ENCODE data around the gene LCLAT1. TPM values are rescaled to one million over a fixed set of nuclear protein-coding genes. Genes with fewer than 3 reads are reported as not detected.

LCLAT1 gene
- polyA plus RNA-seq, 1 donor (not counting 4 experiments of a cell fraction or from before 2014, with no cell fraction given): 17.1 TPM

DNA sequence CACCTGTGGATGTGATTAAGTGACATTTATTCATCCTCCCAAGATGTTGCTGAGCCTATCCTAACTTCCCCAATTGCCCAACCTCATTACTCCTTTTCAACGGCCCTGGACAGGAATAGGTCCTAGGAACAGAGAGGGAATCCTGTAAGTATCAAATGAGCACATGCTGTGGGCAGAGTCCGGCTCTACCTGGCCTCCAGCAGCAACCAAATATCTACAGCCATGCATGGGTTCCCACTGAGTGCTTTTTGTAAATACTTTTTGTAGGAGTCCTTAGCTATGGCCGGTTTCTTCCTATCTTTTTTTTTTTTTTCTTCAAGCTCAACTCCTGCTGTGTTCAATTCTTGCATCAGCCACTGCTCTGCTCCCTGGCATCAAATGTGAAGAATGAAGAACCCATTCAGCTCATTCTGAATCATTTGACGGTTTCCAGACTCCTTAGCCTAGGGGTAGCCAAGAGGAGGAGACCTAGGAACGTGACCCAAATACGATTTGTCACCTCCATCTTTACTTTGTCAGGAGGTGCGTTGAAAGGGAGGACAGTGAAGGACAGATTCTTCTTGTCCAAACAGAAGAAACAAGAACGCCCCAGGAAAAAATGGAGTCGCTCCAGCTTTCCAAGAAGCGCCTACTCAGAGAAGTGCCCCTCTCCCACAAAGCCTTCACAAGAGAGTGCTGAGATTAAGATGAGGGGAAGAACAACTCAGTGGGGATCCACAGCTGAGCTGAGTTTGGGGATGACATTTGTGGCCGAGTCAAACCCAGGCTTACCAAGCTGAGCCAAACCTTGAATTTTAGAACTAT is 46.7 kb upstream of the LCLAT1 start:
- DNase-seq (ENCODE audit: low read depth, low spot score) (no peak), FAIRE-seq (no peak)
- H3K4me2 ChIP-seq (ENCODE audit: control insufficient read depth, extremely low read depth, insufficient read depth, low read depth, low read length): no peak overlapping the region
- H3K4me1 ChIP-seq (ENCODE audit: control insufficient read depth, extremely low read depth, insufficient read depth, low read length): peaks cover 5% of the 10 kb centered on the region
- no peaks in the 10 kb centered on the region for H3K79me2 ChIP-seq (ENCODE audit: control insufficient read depth, insufficient read depth, low read length)
- no peaks in the 10 kb centered on the region for H4K20me1 ChIP-seq (ENCODE audit: control insufficient read depth, extremely low read depth, insufficient read depth, low read length)
- no peak overlapping the region for H3K4me3 ChIP-seq (ENCODE audit: control insufficient read depth in 2 of 3, extremely low read depth in 1 of 3, insufficient read depth in 2 of 3, low read depth in 1 of 3, low read length in 3 of 3)
- H3K9me1 ChIP-seq (ENCODE audit: control insufficient read depth, extremely low read depth, insufficient read depth, low read length): no peaks in the 10 kb centered on the region
- dilution Hi-C loops (cut with MboI; ENCODE audit: extremely low pct_ligation_motif_present, low sequenced_read_pairs): no loop called here
- H2AFZ ChIP-seq (ENCODE audit: control insufficient read depth, low read length): no peak overlapping the region
- no peak overlapping the region for H3K9ac ChIP-seq (ENCODE audit: control insufficient read depth, extremely low read depth, insufficient read depth, low read length)
- TF ChIP-seq EZH2 (IDR thresholded peaks at IDR 0.05; ENCODE audit: low read length) (no peak), CTCF (optimal IDR thresholded peaks at IDR 0.05 in 1 of 3, IDR thresholded peaks at IDR 0.05 in 1 of 3, conservative IDR thresholded peaks at IDR 0.05 in 1 of 3; ENCODE audit: extremely low read depth in 1 of 3, insufficient read depth in 2 of 3, low read length in 3 of 3) (no peak)
- H3K9me3 ChIP-seq (ENCODE audit: control insufficient read depth, low read depth, low read length): no peaks in the 10 kb centered on the region
- H3K27ac ChIP-seq (ENCODE audit: control insufficient read depth, insufficient read depth, low read length): no peak overlapping the region
- peaks cover 4% of the 10 kb centered on the region for H3K27me3 ChIP-seq (ENCODE audit: control insufficient read depth, extremely low read depth, insufficient read depth, low read length)
- H3K36me3 ChIP-seq (ENCODE audit: control insufficient read depth in 2 of 2, extremely low read depth in 1 of 2, insufficient read depth in 2 of 2, low read length in 2 of 2): no peaks in the 10 kb centered on the region

DNA sequence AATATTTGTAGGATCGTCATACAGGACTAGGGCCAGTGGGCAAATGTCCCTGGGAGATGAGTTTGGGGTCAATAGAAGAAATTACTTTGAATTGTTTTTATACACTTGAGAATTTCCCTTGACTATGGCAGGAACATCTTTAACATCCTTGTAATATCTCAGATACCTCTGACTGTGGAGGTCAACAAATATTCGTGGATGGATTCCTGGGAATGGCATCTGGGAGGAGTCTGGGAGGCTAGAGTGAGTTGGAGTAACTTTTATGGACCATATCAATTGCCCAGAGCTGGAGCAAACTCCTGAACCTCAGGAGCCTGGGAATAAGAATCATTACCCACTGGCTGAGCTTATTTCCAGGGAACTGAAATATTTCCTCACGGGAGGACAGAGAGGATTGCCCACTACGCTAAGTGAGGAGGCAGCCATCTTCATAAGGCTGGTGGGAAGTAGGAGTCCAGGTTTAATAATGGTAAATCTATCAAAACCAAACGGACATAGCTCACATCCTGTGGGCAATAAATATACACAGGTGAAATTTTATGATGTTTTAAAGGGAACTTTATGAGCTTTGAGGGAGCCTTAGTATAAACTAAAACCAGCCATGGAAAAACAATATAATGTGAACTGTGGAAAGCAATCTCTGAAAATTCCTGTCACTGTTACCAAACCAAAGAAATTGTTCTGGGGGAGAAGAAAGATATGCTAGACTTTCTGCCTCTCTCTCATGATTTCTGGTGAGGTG is 44.4 kb upstream of the LCLAT1 start:
- FAIRE-seq (no peak), DNase-seq (ENCODE audit: low read depth, low spot score) (no peak)
- dilution Hi-C loops (cut with MboI; ENCODE audit: extremely low pct_ligation_motif_present, low sequenced_read_pairs): no loop called here

More for the DNA sequence above, 44.4 kb upstream of the LCLAT1 start:
- no peak overlapping the region for H3K4me2 ChIP-seq (ENCODE audit: control insufficient read depth, extremely low read depth, insufficient read depth, low read depth, low read length)
- no peak overlapping the region for H3K4me3 ChIP-seq (ENCODE audit: control insufficient read depth in 2 of 3, extremely low read depth in 1 of 3, insufficient read depth in 2 of 3, low read depth in 1 of 3, low read length in 3 of 3)
- H3K27me3 ChIP-seq (ENCODE audit: control insufficient read depth, extremely low read depth, insufficient read depth, low read length): peaks cover 4% of the 10 kb centered on the region
- no peaks in the 10 kb centered on the region for H3K9me1 ChIP-seq (ENCODE audit: control insufficient read depth, extremely low read depth, insufficient read depth, low read length)
- no peak overlapping the region for H2AFZ ChIP-seq (ENCODE audit: control insufficient read depth, low read length)
- no peak overlapping the region for H3K27ac ChIP-seq (ENCODE audit: control insufficient read depth, insufficient read depth, low read length)
- H3K36me3 ChIP-seq (ENCODE audit: control insufficient read depth in 2 of 2, extremely low read depth in 1 of 2, insufficient read depth in 2 of 2, low read length in 2 of 2): no peaks in the 10 kb centered on the region
- no peaks in the 10 kb centered on the region for H3K9me3 ChIP-seq (ENCODE audit: control insufficient read depth, low read depth, low read length)
- H3K9ac ChIP-seq (ENCODE audit: control insufficient read depth, extremely low read depth, insufficient read depth, low read length): no peak overlapping the region
- no peak for TF ChIP-seq EZH2 (IDR thresholded peaks at IDR 0.05; ENCODE audit: low read length)
- TF ChIP-seq CTCF (optimal IDR thresholded peaks at IDR 0.05 in 1 of 3, IDR thresholded peaks at IDR 0.05 in 1 of 3, conservative IDR thresholded peaks at IDR 0.05 in 1 of 3; ENCODE audit: extremely low read depth in 1 of 3, insufficient read depth in 2 of 3, low read length in 3 of 3): no peak
- H3K4me1 ChIP-seq (ENCODE audit: control insufficient read depth, extremely low read depth, insufficient read depth, low read length): peaks cover 5% of the 10 kb centered on the region
- H3K79me2 ChIP-seq (ENCODE audit: control insufficient read depth, insufficient read depth, low read length): no peaks in the 10 kb centered on the region
- no peaks in the 10 kb centered on the region for H4K20me1 ChIP-seq (ENCODE audit: control insufficient read depth, extremely low read depth, insufficient read depth, low read length)
